B cell (primary cell): ENCODE measurements around the gene LCORL. TPM values are rescaled to one million over a fixed set of nuclear protein-coding genes. Genes with fewer than 3 reads are reported as not detected.

Experiments
- ATAC-seq: fragments of 200-7000 bp; cut with Tn5 transposase; one replicate; pipeline ENCODE4 v1.10.0; 2021; ENCODE audit warnings: low read depth, mild to moderate bottlenecking, moderate number of reproducible peaks, moderate library complexity
- CTCF ChIA-PET: fragments of 350-600 bp; sonication (Branson Sonifier 250); formaldehyde crosslinking; loops from one replicate; lab custom pipeline; 2021; ENCODE audit warnings: antibody characterized with exemption, inconsistent platforms; lab: Charles Lee
- POLR2A ChIA-PET: fragments of 350-600 bp; sonication (Branson Sonifier 250); formaldehyde crosslinking; loops from one replicate; lab custom pipeline; 2021; ENCODE audit warnings: antibody characterized with exemption; lab: Charles Lee
- DNase-seq: peaks from one replicate; pipeline ENCODE4 v3.0.0; 2013
- H2AFZ ChIP-seq: 2 replicates; pipeline ENCODE4 v1.6.1; 2012; ENCODE audit warnings: mild to moderate bottlenecking, low read depth, low read length; ENCODE audit not compliant: insufficient read depth, poor library complexity, severe bottlenecking
- H3K27ac ChIP-seq, 2 donors: 1 replicate in 1 of 2; 2 replicates in 1 of 2; pipeline ENCODE4 v1.5.1; 2012 to 2013; ENCODE audit warnings: low read length in 2 of 2, mild to moderate bottlenecking in 2 of 2, moderate library complexity in 1 of 2
- H3K27me3 ChIP-seq, 4 experiments: fragments of 200-600 bp in 1 of 4; sonication (generic) in 1 of 4; replicated peaks in 1 of 4; 1 replicate in 2 of 4; 2 replicates in 2 of 4; pipeline versions ENCODE4 v1.6.1 to v1.7.0; 2013 to 2016; ENCODE audit warnings: low read length in 3 of 4, mild to moderate bottlenecking in 2 of 4, mixed read lengths in 1 of 4, moderate library complexity in 1 of 4; ENCODE audit not compliant: insufficient read depth in 4 of 4, control insufficient read depth in 3 of 4; ENCODE audit errors: control extremely low read depth in 1 of 4
- H3K36me3 ChIP-seq, 2 experiments: replicated peaks in 1 of 2; 1 replicate in 1 of 2; 2 replicates in 1 of 2; pipeline versions ENCODE4 v1.6.1 to v1.7.1; 2013; ENCODE audit warnings: low read length in 1 of 2; ENCODE audit not compliant: insufficient read depth in 2 of 2, control insufficient read depth in 1 of 2; ENCODE audit errors: control extremely low read depth in 1 of 2, extremely low read depth in 1 of 2
- H3K4me1 ChIP-seq, 2 donors: fragments of 200-600 bp in 1 of 2; sonication (generic) in 1 of 2; 1 replicate in 1 of 2; 2 replicates in 1 of 2; pipeline versions ENCODE4 v1.5.1 to v1.6.1; 2013 to 2017; ENCODE audit warnings: low read length in 2 of 2; ENCODE audit not compliant: control insufficient read depth in 2 of 2, insufficient read depth in 2 of 2
- H3K4me2 ChIP-seq: replicated peaks from 2 replicates; pipeline ENCODE3; 2012; ENCODE audit warnings: mild to moderate bottlenecking, low read depth, low read length; ENCODE audit not compliant: poor library complexity, severe bottlenecking
- H3K4me3 ChIP-seq, 5 experiments: fragments of 200-600 bp in 1 of 5; sonication (generic) in 1 of 5; 1 replicate in 3 of 5; 2 replicates in 2 of 5; pipeline versions ENCODE4 v1.5.1 to v1.7.0; 2011 to 2016; ENCODE audit warnings: low read length in 4 of 5, mild to moderate bottlenecking in 4 of 5, low read depth in 2 of 5, control low read depth in 1 of 5, moderate library complexity in 1 of 5; ENCODE audit not compliant: insufficient read depth in 1 of 5; ENCODE audit errors: control extremely low read depth in 1 of 5, extremely low read depth in 1 of 5
- H3K79me2 ChIP-seq: fragments of 200-600 bp; sonication (generic); one replicate; pipeline ENCODE4 v1.6.0; 2016; ENCODE audit warnings: low read length; ENCODE audit not compliant: control insufficient read depth, insufficient read depth
- H3K9ac ChIP-seq: fragments of 200-600 bp; sonication (generic); 2 replicates; pipeline ENCODE4 v1.6.1; 2017; ENCODE audit warnings: mild to moderate bottlenecking, low read length, moderate library complexity
- H3K9me3 ChIP-seq, 3 donors: one replicate each; pipeline versions ENCODE4 v1.6.1 to v1.7.1; 2013; ENCODE audit warnings: low read length in 2 of 3; ENCODE audit not compliant: control insufficient read depth in 2 of 3, insufficient read depth in 1 of 3; ENCODE audit errors: control extremely low read depth in 1 of 3
- H4K20me1 ChIP-seq: 2 replicates; pipeline ENCODE4 v1.6.0; 2012; ENCODE audit warnings: mild to moderate bottlenecking, low read length; ENCODE audit not compliant: insufficient read depth, control insufficient read depth, poor library complexity, severe bottlenecking
- H3K27ac Mint-ChIP-seq: one replicate; pipeline ENCODE4 v1.8.0; 2021; ENCODE audit warnings: mixed read lengths
- H3K27me3 Mint-ChIP-seq: one replicate; pipeline ENCODE4 v1.8.0; 2021; ENCODE audit warnings: mixed read lengths
- H3K4me1 Mint-ChIP-seq: one replicate; pipeline ENCODE4 v1.8.0; 2021; ENCODE audit warnings: mixed read lengths
- H3K4me3 Mint-ChIP-seq: one replicate; pipeline ENCODE4 v1.8.0; 2021; ENCODE audit warnings: mixed read lengths
- H3K9me3 Mint-ChIP-seq: one replicate; pipeline ENCODE4 v1.8.0; 2022; ENCODE audit warnings: mixed read lengths; ENCODE audit not compliant: insufficient read depth
- CTCF ChIP-seq: fragments of 200-600 bp; IDR thresholded peaks from one replicate; pipeline ENCODE4 v1.8.0; 2022; ENCODE audit warnings: antibody characterized with exemption, mild to moderate bottlenecking
- EZH2 ChIP-seq: IDR thresholded peaks from 2 replicates; pipeline ENCODE4 v1.6.1; 2012; ENCODE audit warnings: borderline replicate concordance, low read depth, mild to moderate bottlenecking, moderate library complexity, low read length; ENCODE audit not compliant: insufficient read depth, poor library complexity, severe bottlenecking
- WGBS: methylation state at CpG from one replicate; pipeline ENCODE4 v1.1.5; 2013; ENCODE audit warnings: missing lambda C conversion rate; ENCODE audit not compliant: insufficient coverage; 5-methylcytosine and 5-hydroxymethylcytosine counted together
- intact Hi-C: fragments of 100-400 bp; cut with micrococcal nuclease; formaldehyde crosslinking; loops from one replicate; pipeline ENCODE4 v1.10.0; 2022
- polyA plus RNA-seq: library from polyadenylated mRNA; depleted of rRNA; stranded (reverse); fragments of >200 nt; gene quantifications from 2 replicates; pipeline ENCODE4 v1.2.3, GENCODE V29; 2012
- total RNA-seq, 2 donors: library from RNA; stranded (reverse); fragments of 120-200 nt in 1 of 2; gene quantifications; 1 replicate in 1 of 2; 2 replicates in 1 of 2; pipeline versions ENCODE4 v1.2.3 to v1.2.4, GENCODE V29; 2013 to 2022

Gene LCORL
- total and polyA plus RNA-seq, 2 donors (not counting 1 experiment from before 2014, with no cell fraction given) = 1.2 to 31.3 TPM

GRCh38 chr4:18012807-18013462 is 8.6 kb downstream of the LCORL start:
- CTCF ChIA-PET = no interaction called here
- H3K27ac ChIP-seq = no peak overlapping the region
- H3K4me2 ChIP-seq = no peak overlapping the region
- no peak overlapping the region for H3K9ac ChIP-seq
- no peaks in the 10 kb centered on the region for H3K27me3 Mint-ChIP-seq
- no peak overlapping the region for H3K4me3 ChIP-seq
- no peak for TF ChIP-seq CTCF
- no peak for TF ChIP-seq EZH2
- no peaks in the 10 kb centered on the region for H3K9me3 ChIP-seq
- H3K79me2 ChIP-seq = peaks cover 97% of the 10 kb centered on the region
- no peaks in the 10 kb centered on the region for H3K36me3 ChIP-seq
- POLR2A ChIA-PET = no interaction called here
- no peaks in the 10 kb centered on the region for H3K9me3 Mint-ChIP-seq
- peaks cover 41% of the 10 kb centered on the region for H3K4me1 Mint-ChIP-seq
- intact Hi-C loops = no loop called here
- H4K20me1 ChIP-seq = peaks cover 76% of the 10 kb centered on the region
- ATAC-seq = no peak
- peaks cover 0 to 6% of the 10 kb centered on the region in 2 donors for H3K4me1 ChIP-seq
- H2AFZ ChIP-seq = no peak overlapping the region
- WGBS = 100% methylated on average over 1 of the region's 3 CpGs
- H3K27me3 ChIP-seq = no peaks in the 10 kb centered on the region
- no peak overlapping the region for H3K27ac Mint-ChIP-seq
- no peak overlapping the region for H3K4me3 Mint-ChIP-seq
- no peak for DNase-seq

- Histone ChIP-seq H2AFZ (no peak overlapping the region), H3K4me3 (no peak overlapping the region), H3K9me3 (no peaks in the 10 kb centered on the region), H4K20me1 (peaks cover 78% of the 10 kb centered on the region), H3K4me2 (no peak overlapping the region), H3K9ac (no peak overlapping the region), H3K79me2 (peaks cover 97% of the 10 kb centered on the region), H3K27ac (no peak overlapping the region), H3K36me3 (no peaks in the 10 kb centered on the region), H3K27me3 (no peaks in the 10 kb centered on the region), H3K4me1 (peaks cover 0 to 8% of the 10 kb centered on the region in 2 donors)
- intact Hi-C loops = no loop called here
- H3K27me3 Mint-ChIP-seq = no peaks in the 10 kb centered on the region
- ChIA-PET CTCF (no interaction called here), POLR2A (no interaction called here)
- H3K27ac Mint-ChIP-seq = no peak overlapping the region
- H3K4me3 Mint-ChIP-seq = no peak overlapping the region
- no peaks in the 10 kb centered on the region for H3K9me3 Mint-ChIP-seq
- peaks cover 39% of the 10 kb centered on the region for H3K4me1 Mint-ChIP-seq
- ATAC-seq (no peak), DNase-seq (no peak)
- WGBS = no CpG with 5 or more reads among the region's 3 CpGs
- no peak for TF ChIP-seq EZH2
- no peak for TF ChIP-seq CTCF
These were observed 9.3 kb downstream of the LCORL start for GRCh38 chr4:18012134-18012806.
